ENCODE data around the gene USP22.

DNA sequence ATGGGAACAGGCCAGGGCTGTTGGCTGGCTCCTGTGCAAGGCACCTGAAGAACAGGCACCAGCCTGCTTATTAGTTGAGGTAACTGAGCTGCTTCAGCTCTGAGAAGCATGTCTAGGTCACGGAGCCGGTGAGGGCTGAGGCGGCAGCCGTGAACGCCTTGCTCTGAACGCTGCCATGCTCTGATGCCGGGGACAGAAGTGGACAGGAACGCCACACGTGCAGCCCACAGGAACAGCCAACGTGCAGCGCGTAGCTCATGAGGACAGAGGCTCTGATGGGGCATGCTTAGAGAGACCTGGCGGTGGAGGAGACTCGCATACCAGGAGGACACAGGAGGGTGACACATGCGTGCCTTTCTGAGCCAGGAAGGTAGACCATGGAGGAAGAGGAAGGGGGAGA, 25.6 kb downstream of the USP22 start:
- TF ChIP-seq CTCF (IDR thresholded peaks at IDR 0.05; ENCODE audit: insufficient read depth, low read length, poor library complexity, severe bottlenecking), result no peak
- TF ChIP-seq EZH2phosphoT487 (conservative IDR thresholded peaks at IDR 0.05; ENCODE audit: low read length), result no peak

All from SU-DHL-6 (cell line).